IMR-90 (cell line): ENCODE measurements around the gene TGM2.

Experiments used
- BHLHE40 ChIP-seq: fragments of 150-350 bp; IDR thresholded peaks from 2 replicates; pipeline ENCODE4 v1.6.1; 2016; ENCODE audit warnings: mild to moderate bottlenecking, low read depth, low read length
- MAZ ChIP-seq: IDR thresholded peaks from 2 replicates; pipeline ENCODE4 v1.6.1; 2012; ENCODE audit warnings: low read depth, mild to moderate bottlenecking, low read length, improper control_type of control experiment, moderate library complexity, borderline replicate concordance
- MXI1 ChIP-seq: IDR thresholded peaks from 2 replicates; pipeline ENCODE4 v1.6.1; 2012; ENCODE audit warnings: low read depth, mild to moderate bottlenecking, low read length, moderate library complexity, borderline replicate concordance
- POLR2A ChIP-seq: IDR thresholded peaks from 2 replicates; pipeline ENCODE4 v1.6.1; 2012; ENCODE audit warnings: mild to moderate bottlenecking, low read depth, low read length
- SMC3 ChIP-seq: fragments of 150-350 bp; IDR thresholded peaks from 2 replicates; pipeline ENCODE4 v1.6.1; 2016; ENCODE audit warnings: low read depth, mild to moderate bottlenecking, antibody characterized with exemption, low read length, moderate library complexity
- TF ChIP-seq, protein P1 (sequence below): conservative IDR thresholded peaks from 2 replicates; pipeline ENCODE4 v1.5.1; 2012; ENCODE audit warnings: mild to moderate bottlenecking, low read depth, low read length, improper control_type of control experiment
- TF ChIP-seq, protein P2 (sequence below): fragments of 150-350 bp; IDR thresholded peaks from 2 replicates; pipeline ENCODE4 v1.6.1; 2017; ENCODE audit warnings: mild to moderate bottlenecking, antibody characterized with exemption, low read length, low read depth

DNA sequence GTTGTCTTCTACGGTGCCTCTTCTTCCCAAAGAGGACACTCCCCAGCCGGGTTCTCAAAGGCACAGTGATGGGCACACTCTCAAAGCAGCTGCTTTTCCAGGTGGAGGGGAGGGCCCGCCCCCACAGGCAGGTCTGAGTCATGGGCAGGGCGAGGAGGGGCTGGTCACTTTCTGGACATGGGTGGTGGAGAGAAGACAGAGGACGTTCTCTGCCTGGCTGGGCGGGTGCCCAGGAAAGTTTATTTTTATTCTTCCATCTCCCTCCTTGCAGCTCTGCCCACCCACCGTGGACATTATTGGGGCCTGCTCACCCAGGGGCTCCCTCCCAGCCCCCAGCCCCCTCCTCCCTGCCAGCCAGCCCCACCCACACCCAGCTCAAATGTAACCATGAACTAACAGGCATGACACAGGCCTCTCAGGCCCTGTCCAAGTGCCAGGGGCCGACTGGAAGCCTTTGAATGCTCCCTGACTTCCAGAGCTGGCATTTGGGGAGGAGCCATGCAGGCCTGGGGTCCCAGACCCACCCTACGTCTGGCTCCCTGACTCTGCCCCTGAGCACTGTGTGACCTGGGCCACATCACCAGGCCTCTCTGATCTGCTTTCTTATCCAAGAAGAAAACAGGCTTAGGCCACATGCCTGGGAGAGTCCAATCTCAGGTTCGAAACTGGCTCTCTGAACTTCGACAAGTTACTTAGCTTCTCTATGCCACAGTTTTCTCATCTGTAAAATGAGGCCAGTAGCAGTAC lies 8.0 kb downstream of the TGM2 start:
- no peak for TF ChIP-seq POLR2A
- TF ChIP-seq MXI1: no peak
- TF ChIP-seq, protein P1, sequence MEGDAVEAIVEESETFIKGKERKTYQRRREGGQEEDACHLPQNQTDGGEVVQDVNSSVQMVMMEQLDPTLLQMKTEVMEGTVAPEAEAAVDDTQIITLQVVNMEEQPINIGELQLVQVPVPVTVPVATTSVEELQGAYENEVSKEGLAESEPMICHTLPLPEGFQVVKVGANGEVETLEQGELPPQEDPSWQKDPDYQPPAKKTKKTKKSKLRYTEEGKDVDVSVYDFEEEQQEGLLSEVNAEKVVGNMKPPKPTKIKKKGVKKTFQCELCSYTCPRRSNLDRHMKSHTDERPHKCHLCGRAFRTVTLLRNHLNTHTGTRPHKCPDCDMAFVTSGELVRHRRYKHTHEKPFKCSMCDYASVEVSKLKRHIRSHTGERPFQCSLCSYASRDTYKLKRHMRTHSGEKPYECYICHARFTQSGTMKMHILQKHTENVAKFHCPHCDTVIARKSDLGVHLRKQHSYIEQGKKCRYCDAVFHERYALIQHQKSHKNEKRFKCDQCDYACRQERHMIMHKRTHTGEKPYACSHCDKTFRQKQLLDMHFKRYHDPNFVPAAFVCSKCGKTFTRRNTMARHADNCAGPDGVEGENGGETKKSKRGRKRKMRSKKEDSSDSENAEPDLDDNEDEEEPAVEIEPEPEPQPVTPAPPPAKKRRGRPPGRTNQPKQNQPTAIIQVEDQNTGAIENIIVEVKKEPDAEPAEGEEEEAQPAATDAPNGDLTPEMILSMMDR: no peak
- no peak for TF ChIP-seq MAZ
- TF ChIP-seq SMC3: no peak
- no peak for TF ChIP-seq BHLHE40
- TF ChIP-seq, protein P2, sequence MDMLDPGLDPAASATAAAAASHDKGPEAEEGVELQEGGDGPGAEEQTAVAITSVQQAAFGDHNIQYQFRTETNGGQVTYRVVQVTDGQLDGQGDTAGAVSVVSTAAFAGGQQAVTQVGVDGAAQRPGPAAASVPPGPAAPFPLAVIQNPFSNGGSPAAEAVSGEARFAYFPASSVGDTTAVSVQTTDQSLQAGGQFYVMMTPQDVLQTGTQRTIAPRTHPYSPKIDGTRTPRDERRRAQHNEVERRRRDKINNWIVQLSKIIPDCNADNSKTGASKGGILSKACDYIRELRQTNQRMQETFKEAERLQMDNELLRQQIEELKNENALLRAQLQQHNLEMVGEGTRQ: no peak
